Endothelial cell of umbilical vein (primary cell): ENCODE data around the gene RGS10. TPM values are rescaled to one million over a fixed set of nuclear protein-coding genes. Genes with fewer than 3 reads are reported as not detected.

Experiments
- BruUV-seq: library from RNA; stranded (reverse); fragments of 400-500 nt; replicated peaks from 2 replicates; lab custom pipeline; 2021; lab: Mats Ljungman, UMichigan
- CTCF ChIA-PET: fragments of 300-600, 350-600 bp; sonication (Branson Sonifier 250); formaldehyde crosslinking; loops from one replicate; lab custom pipeline; 2021; ENCODE audit warnings: antibody characterized with exemption, inconsistent platforms; lab: Charles Lee
- POLR2A ChIA-PET: fragments of 300-600, 350-600 bp; sonication (Branson Sonifier 250); formaldehyde crosslinking; loops from one replicate; lab custom pipeline; 2021; ENCODE audit warnings: antibody characterized with exemption, inconsistent platforms; lab: Charles Lee
- DNase-seq: peaks from one replicate; pipeline ENCODE4 v3.0.0-alpha.2; 2011; ENCODE audit warnings: low read depth, low spot score
- FAIRE-seq: peaks from 2 replicates; lab custom pipeline; 2011; peaks lifted over from hg19 to GRCh38; lab: Jason Lieb, UNC
- H2AFZ ChIP-seq: 2 replicates; pipeline ENCODE4 v1.6.0; 2012; ENCODE audit warnings: low read depth, low read length, control low read depth, inconsistent platforms
- H3K27ac ChIP-seq: 2 replicates; pipeline ENCODE4 v1.5.1; 2011; ENCODE audit warnings: low read depth, mild to moderate bottlenecking, control low read depth, low read length, moderate library complexity; ENCODE audit not compliant: insufficient read depth
- H3K27me3 ChIP-seq, 2 experiments: 2 replicates each; pipeline versions ENCODE4 v1.6.0 to v1.6.1; 2011; ENCODE audit warnings: low read length in 2 of 2, mixed read lengths in 1 of 2; ENCODE audit not compliant: control insufficient read depth in 2 of 2, insufficient read depth in 2 of 2
- H3K36me3 ChIP-seq, 2 experiments: 2 replicates in 1 of 2; 3 replicates in 1 of 2; pipeline ENCODE4 v1.5.1; 2011; ENCODE audit warnings: low read length in 2 of 2, mild to moderate bottlenecking in 1 of 2, moderate library complexity in 1 of 2; ENCODE audit not compliant: control insufficient read depth in 2 of 2, insufficient read depth in 2 of 2; ENCODE audit errors: extremely low read depth in 1 of 2
- H3K4me1 ChIP-seq: 3 replicates; pipeline ENCODE4 v1.5.1; 2011; ENCODE audit warnings: mild to moderate bottlenecking, low read length; ENCODE audit not compliant: control insufficient read depth, insufficient read depth; ENCODE audit errors: extremely low read depth
- H3K4me2 ChIP-seq: 2 replicates; pipeline ENCODE4 v1.6.1; 2011; ENCODE audit warnings: low read length, control low read depth, mixed read lengths; ENCODE audit not compliant: insufficient read depth
- H3K4me3 ChIP-seq, 3 experiments: fragments of 200-600 bp in 1 of 3; sonication (generic), shearing (Covaris generic) in 1 of 3; replicated peaks in 1 of 3; 2 replicates each; pipeline ENCODE4 v1.5.1; 2011 to 2016; ENCODE audit warnings: control low read depth in 3 of 3, low read length in 3 of 3, mild to moderate bottlenecking in 2 of 3, inconsistent platforms in 1 of 3, low read depth in 1 of 3, moderate library complexity in 1 of 3; ENCODE audit not compliant: insufficient read depth in 1 of 3
- H3K79me2 ChIP-seq: 2 replicates; pipeline ENCODE4 v1.6.0; 2012; ENCODE audit warnings: low read length, inconsistent platforms; ENCODE audit not compliant: control insufficient read depth, insufficient read depth
- H3K9ac ChIP-seq: replicated peaks from 2 replicates; pipeline ENCODE3; 2011; ENCODE audit warnings: low read length, control low read depth; ENCODE audit not compliant: insufficient read depth; ENCODE audit errors: extremely low read depth
- H3K9me1 ChIP-seq: replicated peaks from 3 replicates; pipeline ENCODE4 v1.6.0; 2011; ENCODE audit warnings: mild to moderate bottlenecking, low read length; ENCODE audit not compliant: control insufficient read depth, insufficient read depth; ENCODE audit errors: extremely low read depth
- H3K9me3 ChIP-seq: replicated peaks from 2 replicates; pipeline ENCODE4 v1.5.1; 2012; ENCODE audit warnings: low read length, inconsistent platforms; ENCODE audit not compliant: control insufficient read depth, insufficient read depth
- H4K20me1 ChIP-seq: replicated peaks from 2 replicates; pipeline ENCODE3; 2011; ENCODE audit warnings: mild to moderate bottlenecking, low read length; ENCODE audit not compliant: control insufficient read depth, insufficient read depth; ENCODE audit errors: extremely low read depth
- CTCF ChIP-seq, 2 donors: IDR thresholded peaks; 1 replicate in 1 of 2; 2 replicates in 1 of 2; pipeline ENCODE4 v1.5.1; 2011; ENCODE audit warnings: low read length in 2 of 2, mild to moderate bottlenecking in 2 of 2, moderate library complexity in 2 of 2, control low read depth in 1 of 2, inconsistent platforms in 1 of 2, low read depth in 1 of 2; ENCODE audit not compliant: insufficient read depth in 1 of 2; ENCODE audit errors: extremely low read depth in 1 of 2
- EZH2 ChIP-seq: IDR thresholded peaks from 2 replicates; pipeline ENCODE4 v1.6.1; 2012; ENCODE audit warnings: borderline replicate concordance, low read depth, mild to moderate bottlenecking, moderate library complexity, low read length, inconsistent platforms; ENCODE audit not compliant: severe bottlenecking
- FOS ChIP-seq: IDR thresholded peaks from 2 replicates; pipeline ENCODE4 v1.6.1; 2011; ENCODE audit warnings: mild to moderate bottlenecking, low read length, moderate library complexity, borderline replicate concordance; ENCODE audit not compliant: insufficient read depth
- GATA2 ChIP-seq: IDR thresholded peaks from 2 replicates; pipeline ENCODE4 v1.7.0; 2011; ENCODE audit warnings: low read depth, mild to moderate bottlenecking, moderate library complexity, mixed read lengths, low read length; ENCODE audit not compliant: insufficient read length, insufficient read depth
- JUN ChIP-seq: IDR thresholded peaks from 2 replicates; pipeline ENCODE4 v1.6.1; 2011; ENCODE audit warnings: borderline replicate concordance, low read depth; ENCODE audit not compliant: insufficient read length, insufficient read depth
- MYC ChIP-seq: IDR thresholded peaks from one replicate; pipeline ENCODE4 v1.6.1; 2011; ENCODE audit warnings: mild to moderate bottlenecking, low read depth, low read length
- POLR2A ChIP-seq: IDR thresholded peaks from 2 replicates; pipeline ENCODE4 v1.6.1; 2012; ENCODE audit warnings: low read depth, mild to moderate bottlenecking, control low read depth, low read length
- POLR2AphosphoS5 ChIP-seq: IDR thresholded peaks from 2 replicates; pipeline ENCODE4 v1.6.1; 2012; ENCODE audit warnings: low read depth, mild to moderate bottlenecking, control low read depth, low read length, moderate library complexity; ENCODE audit not compliant: insufficient read depth
- dilution Hi-C: fragments of 300-500 bp; cut with MboI; formaldehyde crosslinking; loops from one replicate; pipeline ENCODE4 v1.15.0; 2019; ENCODE audit warnings: low sequenced_read_pairs; ENCODE audit not compliant: extremely low pct_ligation_motif_present
- intact Hi-C: fragments of 100-400 bp; cut with micrococcal nuclease; formaldehyde crosslinking; loops from one replicate; pipeline ENCODE4 v1.10.0; 2022
- polyA plus RNA-seq, 4 experiments: library from polyadenylated mRNA; depleted of rRNA in 3 of 4; stranded (reverse) in 3 of 4; unstranded in 1 of 4; fragments of >200 nt; gene quantifications; 2 replicates each; pipeline versions ENCODE4 v1.2.1 to v1.2.3, GENCODE V29; 2011 to 2012; ENCODE audit warnings: missing spikeins in 1 of 4
- total RNA-seq: library from RNA; stranded (reverse); gene quantifications from 2 replicates; pipeline ENCODE4 v1.2.3, GENCODE V29; 2021
- TF ChIP-seq, protein P1 (sequence below): IDR thresholded peaks from 2 replicates; pipeline ENCODE4 v1.6.1; 2011; ENCODE audit not compliant: insufficient read depth, insufficient read length

Gene RGS10
- total and polyA plus RNA-seq, 2 donors (not counting 3 experiments of a cell fraction or from before 2014, with no cell fraction given): 7.8 to 22.4 TPM

- Histone ChIP-seq H3K4me3 (no peak overlapping the region), H4K20me1 (no peaks in the 10 kb centered on the region), H3K9me3 (no peaks in the 10 kb centered on the region), H3K4me1 (no peaks in the 10 kb centered on the region), H3K36me3 (no peaks in the 10 kb centered on the region), H2AFZ (no peak overlapping the region), H3K9ac (no peak overlapping the region), H3K27me3 (peaks cover 27 to 30% of the 10 kb centered on the region in 2 experiments), H3K27ac (no peak overlapping the region), H3K9me1 (no peaks in the 10 kb centered on the region), H3K4me2 (no peak overlapping the region), H3K79me2 (no peaks in the 10 kb centered on the region)
- TF ChIP-seq POLR2AphosphoS5: no peak
- TF ChIP-seq EZH2: no peak
- TF ChIP-seq POLR2A: no peak
- no peak for TF ChIP-seq MYC
- TF ChIP-seq CTCF (IDR thresholded peaks at IDR 0.05; ENCODE audit: extremely low read depth in 1 of 2, insufficient read depth in 1 of 2, low read depth in 1 of 2, low read length in 2 of 2): no peak
- TF ChIP-seq GATA2: no peak
- no peak for TF ChIP-seq FOS
- TF ChIP-seq JUN: no peak
- TF ChIP-seq, protein P1, sequence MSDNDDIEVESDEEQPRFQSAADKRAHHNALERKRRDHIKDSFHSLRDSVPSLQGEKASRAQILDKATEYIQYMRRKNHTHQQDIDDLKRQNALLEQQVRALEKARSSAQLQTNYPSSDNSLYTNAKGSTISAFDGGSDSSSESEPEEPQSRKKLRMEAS: no peak
- BruUV-seq: no TSS peak
- FAIRE-seq (no peak), DNase-seq (no peak)
- ChIA-PET CTCF (interaction anchor here (1.9 to 4.7 kb wide), 2 partner anchors 12 kb away, joined by 5 to 30 read pairs; no protein-coding TSS in a partner anchor), POLR2A (no interaction called here)
- dilution Hi-C loops: no loop called here
- intact Hi-C loops: no loop called here
Observed at GRCh38 chr10:119477444-119477843, 65.1 kb downstream of the RGS10 start.
